ENCODE data around the gene NFKBIE.
A peak's percentile ranks its signal among the peaks of the same experiment; 100 is the strongest.

NFKBIE gene

GRCh38 chr6:44221961-44222335 lies 43.4 kb downstream of the NFKBIE start:
- in situ Hi-C loops (cut with MboI; ENCODE audit: low pct_unique_long_range_greater_than_20kb, low sequenced_read_pairs) = no loop called here
- no peak for DNase-seq

GRCh38 chr6:44221291-44221960 lies 43.9 kb downstream of the NFKBIE start:
- peak; percentile 83 for DNase-seq
- in situ Hi-C loops (cut with MboI; ENCODE audit: low pct_unique_long_range_greater_than_20kb, low sequenced_read_pairs) = no loop called here

GRCh38 chr6:44220913-44221290 lies 44.4 kb downstream of the NFKBIE start:
- DNase-seq = no peak
- in situ Hi-C loops (cut with MboI; ENCODE audit: low pct_unique_long_range_greater_than_20kb, low sequenced_read_pairs) = no loop called here

- no peak for DNase-seq
- in situ Hi-C loops (cut with MboI; ENCODE audit: low pct_unique_long_range_greater_than_20kb, low sequenced_read_pairs) = no loop called here
These were observed 45.3 kb downstream of the NFKBIE start for GRCh38 chr6:44219815-44220784.

GRCh38 chr6:44219053-44219814 lies 46.1 kb downstream of the NFKBIE start:
- no peak for DNase-seq
- in situ Hi-C loops (cut with MboI; ENCODE audit: low pct_unique_long_range_greater_than_20kb, low sequenced_read_pairs) = no loop called here

GRCh38 chr6:44217332-44218143 lies 47.8 kb downstream of the NFKBIE start:
- in situ Hi-C loops (cut with MboI; ENCODE audit: low pct_unique_long_range_greater_than_20kb, low sequenced_read_pairs) = no loop called here
- DNase-seq = no peak

- no peak for DNase-seq
- in situ Hi-C loops (cut with MboI; ENCODE audit: low pct_unique_long_range_greater_than_20kb, low sequenced_read_pairs) = no loop called here
These were observed 48.5 kb downstream of the NFKBIE start, which contains the start of gene MYMX for GRCh38 chr6:44216677-44217331. Gene MYMX (plus strand): TSS chr6:44216926. CDS start chr6:44217472, 546 bp downstream.

GRCh38 chr6:44214307-44214706 lies 51.0 kb downstream of the NFKBIE start:
- no peak for DNase-seq
- in situ Hi-C loops (cut with MboI; ENCODE audit: low pct_unique_long_range_greater_than_20kb, low sequenced_read_pairs) = no loop called here

- no peak for DNase-seq
- in situ Hi-C loops (cut with MboI; ENCODE audit: low pct_unique_long_range_greater_than_20kb, low sequenced_read_pairs) = no loop called here
These were observed 54.1 kb downstream of the NFKBIE start for GRCh38 chr6:44211284-44211683.
